Neuronal stem cell (in vitro differentiated cells): ENCODE data around the gene PAPOLG. TPM values are rescaled to one million over a fixed set of nuclear protein-coding genes. Genes with fewer than 3 reads are reported as not detected.

ENCODE experiments used
- DNase-seq: peaks from one replicate; pipeline ENCODE4 v3.0.0-alpha.2; 2013; ENCODE audit warnings: low spot score
- H2AFZ ChIP-seq: one replicate; pipeline ENCODE4 v1.6.1; 2013; ENCODE audit warnings: mild to moderate bottlenecking, low read length, inconsistent platforms
- H2AK5ac ChIP-seq: 2 replicates; pipeline ENCODE4 v1.6.1; 2013; ENCODE audit warnings: low read depth, mild to moderate bottlenecking, inconsistent platforms, low read length, moderate library complexity, mixed read lengths
- H2BK120ac ChIP-seq: 2 replicates; pipeline ENCODE4 v1.6.1; 2013; ENCODE audit warnings: low read depth, mild to moderate bottlenecking, inconsistent platforms, low read length, moderate library complexity, mixed read lengths
- H2BK12ac ChIP-seq: one replicate; pipeline ENCODE4 v1.6.1; 2013; ENCODE audit warnings: low read length, inconsistent platforms
- H2BK15ac ChIP-seq: 2 replicates; pipeline ENCODE4 v1.6.1; 2013; ENCODE audit warnings: mild to moderate bottlenecking, low read length, inconsistent platforms, mixed read lengths
- H2BK5ac ChIP-seq: one replicate; pipeline ENCODE4 v1.6.1; 2013; ENCODE audit warnings: inconsistent platforms, mild to moderate bottlenecking, low read length, moderate library complexity
- H3K14ac ChIP-seq: one replicate; pipeline ENCODE4 v1.6.1; 2013; ENCODE audit warnings: low read length, inconsistent platforms
- H3K18ac ChIP-seq: 2 replicates; pipeline ENCODE4 v1.6.1; 2013; ENCODE audit warnings: low read length, inconsistent platforms
- H3K23ac ChIP-seq: 2 replicates; pipeline ENCODE4 v1.6.1; 2013; ENCODE audit warnings: low read depth, mild to moderate bottlenecking, mixed read lengths, low read length, inconsistent platforms; ENCODE audit not compliant: poor library complexity
- H3K27ac ChIP-seq: replicated peaks from 3 replicates; pipeline ENCODE4 v1.5.1; 2013; ENCODE audit warnings: low read length, inconsistent platforms
- H3K27me3 ChIP-seq, 3 experiments: 2 replicates each; pipeline ENCODE4 v1.6.1; 2013; ENCODE audit warnings: low read length in 3 of 3, mild to moderate bottlenecking in 2 of 3, inconsistent platforms in 1 of 3, low read depth in 1 of 3, mixed read lengths in 1 of 3, moderate library complexity in 1 of 3; ENCODE audit not compliant: control insufficient read depth in 3 of 3, insufficient read depth in 3 of 3
- H3K36me3 ChIP-seq, 2 donors: replicated peaks in 1 of 2; 2 replicates each; pipeline ENCODE4 v1.6.1; 2013; ENCODE audit warnings: low read length in 2 of 2; ENCODE audit not compliant: control insufficient read depth in 2 of 2, insufficient read depth in 2 of 2
- H3K4ac ChIP-seq: 2 replicates; pipeline ENCODE4 v1.6.1; 2013; ENCODE audit warnings: inconsistent platforms, mild to moderate bottlenecking, low read length, moderate library complexity
- H3K4me1 ChIP-seq, 2 donors: 1 replicate in 1 of 2; 2 replicates in 1 of 2; pipeline ENCODE4 v1.6.1; 2013; ENCODE audit warnings: low read length in 2 of 2, low read depth in 1 of 2; ENCODE audit not compliant: control insufficient read depth in 2 of 2, insufficient read depth in 1 of 2
- H3K4me2 ChIP-seq: one replicate; pipeline ENCODE4 v1.6.1; 2013; ENCODE audit warnings: mild to moderate bottlenecking, low read length, inconsistent platforms; ENCODE audit not compliant: insufficient read depth, poor library complexity, severe bottlenecking
- H3K4me3 ChIP-seq, 2 donors: 2 replicates each; pipeline ENCODE4 v1.5.1; 2013; ENCODE audit warnings: low read length in 2 of 2, mild to moderate bottlenecking in 2 of 2, inconsistent platforms in 1 of 2, moderate library complexity in 1 of 2
- H3K79me1 ChIP-seq: one replicate; pipeline ENCODE4 v1.6.1; 2013; ENCODE audit warnings: low read depth, mild to moderate bottlenecking, inconsistent platforms, low read length, moderate library complexity
- H3K9ac ChIP-seq: one replicate; pipeline ENCODE4 v1.6.1; 2013; ENCODE audit warnings: mild to moderate bottlenecking, low read depth, low read length, inconsistent platforms; ENCODE audit not compliant: poor library complexity
- H3K9me3 ChIP-seq, 2 donors: replicated peaks in 1 of 2; 2 replicates each; pipeline versions ENCODE3 to v1.6.1; 2013; ENCODE audit warnings: low read length in 2 of 2, mild to moderate bottlenecking in 2 of 2, inconsistent platforms in 1 of 2, low read depth in 1 of 2, mixed read lengths in 1 of 2, moderate library complexity in 1 of 2; ENCODE audit not compliant: control insufficient read depth in 2 of 2, insufficient read depth in 1 of 2
- H4K8ac ChIP-seq: one replicate; pipeline ENCODE4 v1.6.1; 2013; ENCODE audit warnings: low read depth, mild to moderate bottlenecking, inconsistent platforms, low read length, moderate library complexity
- H4K91ac ChIP-seq: one replicate; pipeline ENCODE4 v1.6.1; 2013; ENCODE audit warnings: low read length, low read depth, mild to moderate bottlenecking, inconsistent platforms; ENCODE audit not compliant: poor library complexity
- WGBS, 2 donors: extraction: QIAGEN DNeasy Blood & Tissue Kit; methylation state at CpG; one replicate each; pipeline ENCODE4 v1.1.7; 2013; ENCODE audit warnings: missing lambda C conversion rate in 2 of 2, mixed read lengths in 1 of 2; ENCODE audit not compliant: insufficient read length in 2 of 2, insufficient replicate concordance in 1 of 2; ENCODE audit errors: extremely low coverage in 2 of 2; 5-methylcytosine and 5-hydroxymethylcytosine counted together
- polyA plus RNA-seq, 2 experiments: library from polyadenylated mRNA; stranded (reverse); fragments of 200-250 nt; gene quantifications; one replicate each; pipeline ENCODE4 v1.2.3, GENCODE V29; 2013

PAPOLG gene
- polyA plus RNA-seq (2013, experiment 1 of 2), result 16.2 TPM
- polyA plus RNA-seq (2013, experiment 2 of 2), result 16.2 TPM

DNA sequence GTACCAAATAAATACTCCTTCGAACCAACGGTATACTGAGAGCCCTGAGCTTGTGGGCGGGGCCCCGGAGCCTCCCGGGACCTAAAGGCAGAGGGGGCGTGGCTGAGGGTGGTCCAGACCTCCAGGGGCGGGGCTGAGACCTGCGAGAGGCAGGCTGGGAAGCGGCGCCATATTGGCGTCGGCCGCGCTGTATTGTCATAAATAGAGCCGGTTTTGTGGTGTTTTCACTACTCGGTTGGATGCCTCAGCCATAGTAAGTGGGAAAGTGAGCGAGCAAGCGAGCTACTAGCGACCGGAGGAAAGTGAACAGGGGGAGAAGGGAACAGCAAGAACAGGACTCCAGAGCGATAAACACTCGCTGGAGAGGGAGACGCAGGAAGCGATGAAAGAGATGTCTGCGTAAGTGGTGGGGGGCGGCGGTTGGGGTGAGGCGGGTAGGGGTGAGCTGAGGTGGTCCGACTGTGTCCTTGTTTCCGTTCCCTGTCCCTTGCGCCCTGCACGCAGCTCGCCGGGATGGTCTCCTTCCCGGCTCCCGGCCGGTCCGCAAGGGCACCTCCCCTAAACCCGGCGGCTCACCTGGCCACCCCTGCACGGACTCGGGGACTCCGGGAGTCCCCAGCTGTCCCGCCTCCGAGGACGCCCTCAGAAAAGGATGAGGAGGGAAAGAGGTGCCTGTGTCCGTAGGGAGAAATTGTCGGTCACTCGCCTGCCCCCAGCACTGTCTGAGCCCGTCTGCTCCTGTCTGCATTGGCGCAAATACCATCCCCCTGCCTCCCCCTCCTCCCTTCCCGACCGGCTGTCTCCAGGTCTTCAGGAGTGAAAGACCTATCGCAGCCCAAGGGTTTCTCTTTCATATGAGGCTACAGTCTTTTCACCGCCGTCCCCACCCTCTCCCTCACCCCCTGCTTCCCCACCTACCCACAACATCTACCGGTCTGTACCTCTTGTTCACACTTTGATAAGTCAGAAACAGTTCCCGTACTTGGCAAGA, at the start of gene PAPOLG:
Gene PAPOLG (plus strand): TSS at position 172 of the 991 bp plus-strand sequence. CDS start 211 bp downstream, at position 383.
- H2BK15ac ChIP-seq, result no peak within 1 kb of the TSS
- H3K4ac ChIP-seq, result no peak within 1 kb of the TSS

DNA sequence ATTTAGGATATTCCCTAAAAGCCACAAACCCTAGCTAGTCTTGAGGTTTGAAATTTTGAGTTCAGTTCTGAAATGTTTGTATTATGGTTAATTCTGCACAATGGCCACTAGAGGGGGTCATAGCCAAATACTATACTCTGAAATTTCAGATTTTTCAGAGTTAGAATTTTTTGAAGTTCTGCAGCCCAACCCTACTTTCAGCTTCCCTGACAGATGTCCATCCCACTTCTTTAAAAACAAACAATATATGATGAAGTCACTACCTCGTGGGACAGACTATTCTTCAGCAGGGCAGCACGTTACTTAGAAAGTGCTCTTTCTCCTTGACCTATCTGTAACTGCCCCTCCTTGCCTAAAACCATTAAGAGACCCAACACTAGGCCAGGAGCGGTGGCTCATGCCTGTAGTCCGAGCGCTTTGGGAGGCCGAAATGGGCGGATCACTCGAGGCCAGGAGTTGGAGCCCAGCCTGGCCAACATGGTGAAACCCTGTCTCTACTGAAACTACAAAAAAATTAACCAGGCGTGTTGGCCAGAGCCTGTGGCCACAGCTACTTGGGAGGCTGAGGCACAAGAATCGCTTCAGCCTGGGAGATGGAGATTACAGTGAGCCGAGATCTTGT, 48.2 kb upstream of the PAPOLG start:
- H4K91ac ChIP-seq, result no peak overlapping the region
- H2BK12ac ChIP-seq, result no peak overlapping the region
- H2BK5ac ChIP-seq, result no peak overlapping the region
- H3K14ac ChIP-seq, result no peak overlapping the region
- DNase-seq, result peak; percentile 21
- H3K79me1 ChIP-seq, result no peaks in the 10 kb centered on the region
- H3K4ac ChIP-seq, result no peak overlapping the region
- no peak overlapping the region for H3K4me2 ChIP-seq
- H3K4me3 ChIP-seq, result no peak overlapping the region
- no peaks in the 10 kb centered on the region for H3K4me1 ChIP-seq
- H2AFZ ChIP-seq, result peak overlapping the region; percentile 68
- peak overlapping the region; percentile 25 for H2AK5ac ChIP-seq
- H3K18ac ChIP-seq, result no peak overlapping the region
- H3K23ac ChIP-seq, result no peak overlapping the region
- no peak overlapping the region for H3K9ac ChIP-seq
- H2BK120ac ChIP-seq, result no peak overlapping the region
- H3K9me3 ChIP-seq, result no peaks in the 10 kb centered on the region
- no peak overlapping the region for H4K8ac ChIP-seq
- no peaks in the 10 kb centered on the region for H3K27me3 ChIP-seq
- no peak overlapping the region for H3K27ac ChIP-seq
- no CpG with 5 or more reads among the region's 11 CpGs for WGBS, 2 donors
- H3K36me3 ChIP-seq, result no peaks in the 10 kb centered on the region
- H2BK15ac ChIP-seq, result no peak overlapping the region

More for the DNA sequence above, at the start of gene PAPOLG:
- no peaks in the 10 kb centered on the region for H3K9me3 ChIP-seq
- H2BK120ac ChIP-seq, result no peak within 1 kb of the TSS
- H2BK5ac ChIP-seq, result peak within 1 kb of the TSS; percentile 94
- H4K8ac ChIP-seq, result no peak within 1 kb of the TSS
- H4K91ac ChIP-seq, result no peak within 1 kb of the TSS
- peak within 1 kb of the TSS; percentile 88 for H3K23ac ChIP-seq
- no peak within 1 kb of the TSS for H2AK5ac ChIP-seq
- DNase-seq, result peak; percentile 88
- H3K9ac ChIP-seq, result peak within 1 kb of the TSS; percentile 88
- H3K79me1 ChIP-seq, result no peaks in the 10 kb centered on the region
- WGBS, 2 donors, result no CpG with 5 or more reads among the region's 58 CpGs
- peak within 1 kb of the TSS; percentile 47 for H3K4me2 ChIP-seq
- peak within 1 kb of the TSS; percentile 76 for H3K18ac ChIP-seq
- H2BK12ac ChIP-seq, result no peak within 1 kb of the TSS
- H3K36me3 ChIP-seq, result peaks cover 4 to 27% of the 10 kb centered on the region in 2 donors
- peak within 1 kb of the TSS; percentile 91 for H2AFZ ChIP-seq
- peak within 1 kb of the TSS; percentile 85 to 98 for H3K4me3 ChIP-seq
- H3K27ac ChIP-seq, result peak within 1 kb of the TSS; percentile 93
- peak within 1 kb of the TSS; percentile 25 for H3K14ac ChIP-seq
- no peaks in the 10 kb centered on the region for H3K27me3 ChIP-seq
- peaks cover 0 to 2% of the 10 kb centered on the region in 2 donors for H3K4me1 ChIP-seq

DNA sequence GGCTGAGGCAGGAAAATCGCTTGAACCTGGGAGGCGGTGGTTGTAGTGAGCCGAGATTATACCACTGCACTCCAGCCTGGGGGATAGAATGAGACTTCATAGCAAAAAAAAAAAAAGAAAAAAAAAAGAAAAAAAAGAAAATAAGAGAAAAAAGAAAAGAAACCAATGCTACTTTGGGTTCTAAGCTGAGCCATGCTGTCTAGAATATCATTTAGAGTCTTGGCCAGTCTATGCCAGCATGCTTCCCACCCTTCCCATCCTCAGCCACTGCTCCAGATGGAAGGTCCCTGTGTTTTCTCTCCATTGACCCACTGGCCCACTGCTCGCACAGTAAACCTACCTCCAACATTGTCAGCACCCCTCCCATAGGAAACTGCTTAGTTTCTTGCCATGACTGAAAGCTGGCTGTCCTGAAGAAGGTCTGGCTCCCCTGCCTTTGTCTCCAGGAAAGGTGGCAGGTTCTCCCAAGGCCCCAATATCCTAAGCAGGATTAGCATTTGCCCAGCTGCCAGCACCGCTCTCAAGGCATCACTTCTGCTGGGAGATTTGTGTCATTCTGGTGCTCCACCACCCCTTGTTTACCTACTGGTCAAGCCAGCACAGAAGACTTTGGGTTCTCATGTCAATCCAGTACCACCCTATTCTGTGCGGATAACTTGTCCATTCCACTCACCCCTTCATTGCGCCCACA, 47.3 kb upstream of the PAPOLG start:
- no CpG with 5 or more reads among the region's 7 CpGs for WGBS, 2 donors
- DNase-seq, result no peak

More for the DNA sequence above, 47.3 kb upstream of the PAPOLG start:
- Histone ChIP-seq H3K9me3 (no peaks in the 10 kb centered on the region), H2BK12ac (no peak overlapping the region), H2BK15ac (no peak overlapping the region), H4K8ac (no peak overlapping the region), H3K27me3 (no peaks in the 10 kb centered on the region), H3K4me1 (no peaks in the 10 kb centered on the region), H3K27ac (no peak overlapping the region), H2BK120ac (no peak overlapping the region), H3K36me3 (no peaks in the 10 kb centered on the region), H3K4me2 (no peak overlapping the region), H3K9ac (no peak overlapping the region), H3K23ac (no peak overlapping the region), H4K91ac (no peak overlapping the region), H2AFZ (no peak overlapping the region), H3K79me1 (no peaks in the 10 kb centered on the region), H3K4me3 (peak overlapping the region in 1 of 2 donors; percentile 44), H3K4ac (no peak overlapping the region), H3K18ac (no peak overlapping the region), H3K14ac (no peak overlapping the region), H2BK5ac (no peak overlapping the region), H2AK5ac (no peak overlapping the region)
